Choroid plexus epithelial cell (primary cell): ENCODE results near the gene TMEM263.
A peak's percentile ranks its signal among the peaks of the same experiment; 100 is the strongest.
"Not testable (repeated sequence)": the region's sequence is repeated elsewhere in the genome, so short reads cannot be mapped to it uniquely, and the experiment has no call there.

Experiments
- DNase-seq: peaks from one replicate; pipeline ENCODE4 v3.0.0-alpha.2; 2010; ENCODE audit warnings: low read depth
- H3K4me3 ChIP-seq: 2 replicates; pipeline ENCODE4 v1.5.1; 2011; ENCODE audit warnings: low read depth, mild to moderate bottlenecking, control low read depth, low read length, moderate library complexity
- TF ChIP-seq, protein P1 (sequence below): conservative IDR thresholded peaks from 2 replicates; pipeline ENCODE4 v1.5.1; 2011; ENCODE audit warnings: low read depth, mild to moderate bottlenecking, control low read depth, inconsistent platforms, low read length, moderate library complexity

The TMEM263 gene

DNA sequence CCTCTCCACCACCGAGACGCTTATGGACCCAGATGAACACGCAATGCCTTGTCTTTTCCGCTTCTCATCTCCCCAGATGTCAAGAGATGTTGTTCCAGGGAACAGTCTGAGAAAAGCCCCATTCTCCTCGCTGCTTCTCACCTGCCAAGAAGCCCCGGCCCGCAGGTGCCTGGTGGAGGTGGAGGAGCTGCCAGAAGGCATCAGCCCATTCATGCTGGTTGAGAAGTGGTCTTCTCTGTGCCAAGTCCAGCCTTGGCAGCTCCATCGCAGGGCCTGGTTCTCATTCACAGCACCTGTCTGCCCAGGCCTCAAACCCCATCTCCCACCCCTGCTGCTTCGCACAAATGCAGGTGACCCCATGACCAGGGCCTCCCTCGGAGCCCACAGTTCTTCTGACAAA, 42.3 kb upstream of the TMEM263 start:
- no peak for DNase-seq
- TF ChIP-seq, protein P1, sequence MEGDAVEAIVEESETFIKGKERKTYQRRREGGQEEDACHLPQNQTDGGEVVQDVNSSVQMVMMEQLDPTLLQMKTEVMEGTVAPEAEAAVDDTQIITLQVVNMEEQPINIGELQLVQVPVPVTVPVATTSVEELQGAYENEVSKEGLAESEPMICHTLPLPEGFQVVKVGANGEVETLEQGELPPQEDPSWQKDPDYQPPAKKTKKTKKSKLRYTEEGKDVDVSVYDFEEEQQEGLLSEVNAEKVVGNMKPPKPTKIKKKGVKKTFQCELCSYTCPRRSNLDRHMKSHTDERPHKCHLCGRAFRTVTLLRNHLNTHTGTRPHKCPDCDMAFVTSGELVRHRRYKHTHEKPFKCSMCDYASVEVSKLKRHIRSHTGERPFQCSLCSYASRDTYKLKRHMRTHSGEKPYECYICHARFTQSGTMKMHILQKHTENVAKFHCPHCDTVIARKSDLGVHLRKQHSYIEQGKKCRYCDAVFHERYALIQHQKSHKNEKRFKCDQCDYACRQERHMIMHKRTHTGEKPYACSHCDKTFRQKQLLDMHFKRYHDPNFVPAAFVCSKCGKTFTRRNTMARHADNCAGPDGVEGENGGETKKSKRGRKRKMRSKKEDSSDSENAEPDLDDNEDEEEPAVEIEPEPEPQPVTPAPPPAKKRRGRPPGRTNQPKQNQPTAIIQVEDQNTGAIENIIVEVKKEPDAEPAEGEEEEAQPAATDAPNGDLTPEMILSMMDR = no peak
- H3K4me3 ChIP-seq = no peak overlapping the region

DNA sequence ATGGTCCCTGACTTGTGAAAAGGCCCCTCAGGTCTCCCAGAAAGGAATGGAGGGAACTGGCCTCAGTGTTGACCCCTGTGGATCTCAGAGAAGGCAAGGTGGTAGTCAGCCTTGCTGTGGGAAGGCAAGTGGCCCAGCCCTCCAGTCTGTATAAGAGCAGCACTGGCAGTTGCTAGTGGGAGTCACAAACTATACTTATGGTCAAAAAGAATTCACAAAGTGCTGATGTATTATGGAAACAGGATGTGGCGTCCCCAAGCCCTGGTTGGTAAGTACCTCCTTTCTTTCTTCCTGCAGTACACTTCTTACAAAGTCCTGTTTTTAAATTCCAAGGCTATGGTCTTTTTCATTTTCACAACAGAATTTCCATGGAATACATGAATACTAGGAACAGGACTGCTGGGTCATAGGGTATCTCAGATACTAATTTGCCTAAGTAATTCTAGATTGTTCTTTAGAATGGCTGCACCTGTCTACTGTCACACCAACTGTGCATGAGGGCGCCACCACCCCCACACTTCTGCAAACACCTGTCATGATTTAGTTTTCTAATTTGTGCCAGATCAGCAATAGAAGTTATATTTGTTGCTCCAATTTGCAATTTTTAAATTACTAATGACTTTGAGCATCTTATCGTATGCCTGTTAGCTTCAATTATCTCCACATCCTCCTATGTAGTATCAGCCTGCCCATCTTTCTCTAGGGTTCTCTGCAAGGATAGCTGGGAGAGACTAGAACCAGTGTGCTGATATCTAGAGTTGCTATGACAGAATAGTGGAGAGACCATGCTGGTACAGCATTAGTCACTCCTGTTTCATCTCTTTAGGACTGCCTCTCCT, 40.7 kb upstream of the TMEM263 start:
- no peak for DNase-seq
- TF ChIP-seq, protein P1 = no peak
- no peak overlapping the region for H3K4me3 ChIP-seq

DNA sequence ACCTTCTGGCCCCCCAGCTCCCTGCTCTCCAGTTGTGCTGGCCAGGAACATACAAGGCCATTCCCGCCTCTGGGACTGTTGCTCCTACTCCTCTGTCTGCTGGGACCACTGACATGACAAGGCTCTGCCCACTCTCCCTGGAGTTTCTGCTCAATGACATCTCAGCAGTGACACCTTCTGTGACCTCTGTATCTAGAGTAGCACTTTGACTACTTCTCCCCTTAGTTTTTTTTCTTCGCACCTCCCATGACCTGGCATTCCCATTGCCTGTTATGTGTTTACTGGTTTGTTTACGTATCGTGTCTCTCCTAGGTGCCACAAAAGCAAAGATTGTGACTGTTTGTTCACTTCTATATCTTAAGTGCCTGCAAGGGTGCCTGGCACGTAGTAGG, 40.1 kb upstream of the TMEM263 start:
- DNase-seq = no peak
- TF ChIP-seq, protein P1 = no peak
- H3K4me3 ChIP-seq = no peak overlapping the region

DNA sequence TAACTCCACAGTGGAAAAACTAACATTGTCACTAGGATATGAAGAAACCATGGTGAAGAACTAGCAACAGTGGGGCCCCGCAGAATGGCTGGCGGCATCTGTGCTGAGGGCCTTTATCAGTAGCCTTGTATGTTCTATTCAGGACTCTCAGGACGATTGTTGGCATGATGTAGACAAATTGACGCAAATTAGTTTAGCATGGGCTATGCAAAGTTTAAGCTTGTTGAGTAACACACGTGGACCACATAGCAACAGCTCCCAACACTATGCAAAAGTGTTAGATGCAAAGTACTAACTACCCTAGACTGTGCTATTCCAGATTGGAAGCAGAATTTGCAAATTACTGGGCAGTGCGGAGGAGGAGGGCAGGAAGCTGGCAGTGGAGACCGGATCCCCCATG, 38.2 kb upstream of the TMEM263 start:
- no peak for DNase-seq
- no peak overlapping the region for H3K4me3 ChIP-seq
- TF ChIP-seq, protein P1 = no peak

DNA sequence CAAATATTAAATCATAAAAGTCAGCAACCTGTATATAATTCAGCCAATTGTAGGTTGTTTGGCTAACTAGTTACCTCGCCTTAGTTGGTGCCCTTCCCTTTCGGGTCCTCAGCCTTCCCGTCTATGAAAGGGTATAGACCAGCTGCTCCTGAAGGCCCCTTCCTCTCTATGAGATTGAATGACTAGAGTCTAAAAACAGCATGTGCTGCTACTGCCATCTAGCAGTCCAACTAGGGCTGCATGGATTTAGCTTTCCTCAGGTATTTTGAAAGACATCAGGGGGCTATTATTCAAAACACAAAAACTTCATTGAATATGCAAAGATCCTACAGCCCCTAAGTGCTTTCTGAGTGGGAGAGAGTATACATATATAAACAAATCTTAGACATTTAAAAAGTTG, 37.0 kb upstream of the TMEM263 start:
- no peak overlapping the region for H3K4me3 ChIP-seq

DNA sequence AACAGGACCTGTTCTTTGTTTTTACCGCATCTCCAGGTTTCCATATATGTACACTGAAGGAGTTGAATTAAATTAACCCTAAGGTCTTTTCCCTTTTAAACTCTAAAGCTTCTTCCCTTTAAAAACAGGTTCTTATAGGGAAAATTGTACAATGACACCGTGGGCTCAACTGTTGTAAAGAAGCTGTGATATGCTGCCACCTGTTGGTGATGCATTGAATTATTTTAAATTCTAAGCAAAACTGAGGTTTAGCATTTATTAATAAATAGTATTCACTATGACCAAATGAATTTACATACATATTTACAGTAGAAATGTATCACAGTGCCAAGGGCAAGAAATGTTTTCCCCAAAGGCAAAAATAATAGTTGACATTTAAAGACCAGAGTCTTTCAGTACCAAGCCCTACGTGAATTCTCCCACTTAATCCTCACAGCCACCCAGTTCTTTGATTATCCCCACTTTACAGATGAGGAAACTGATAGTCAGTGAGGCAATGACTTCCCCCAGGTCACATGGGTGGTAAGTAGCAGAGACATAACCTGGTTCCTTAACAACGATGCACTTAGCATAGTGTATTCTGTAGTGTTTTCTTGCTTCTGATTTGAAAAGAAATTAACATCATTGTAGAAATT, 35.7 kb upstream of the TMEM263 start:
- no peak overlapping the region for H3K4me3 ChIP-seq
- DNase-seq = peak; percentile 81
- TF ChIP-seq, protein P1 = peak; percentile 72

More for the DNA sequence above, 37.0 kb upstream of the TMEM263 start:
- TF ChIP-seq, protein P1 = peak; percentile 78
- DNase-seq = peak; percentile 59

DNA sequence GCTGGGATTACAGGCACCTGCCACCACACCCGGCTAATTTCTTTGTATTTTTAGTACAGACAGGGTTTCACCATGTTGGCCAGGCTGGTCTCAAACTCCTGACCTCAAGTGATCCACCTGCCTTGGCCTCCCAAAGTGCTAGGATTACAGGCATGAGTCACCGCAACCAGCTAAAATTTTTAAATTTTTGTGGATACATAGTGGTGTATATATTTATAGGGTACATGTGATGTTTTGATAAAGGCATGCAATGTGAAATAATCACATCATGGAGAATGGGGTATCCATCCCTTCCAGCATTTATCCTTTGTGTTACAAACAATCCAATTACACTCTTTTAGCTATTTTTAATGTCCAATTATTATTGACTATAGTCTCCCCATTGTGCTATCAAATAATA, 33.7 kb upstream of the TMEM263 start:
- not testable (repeated sequence) for DNase-seq, H3K4me3 ChIP-seq

DNA sequence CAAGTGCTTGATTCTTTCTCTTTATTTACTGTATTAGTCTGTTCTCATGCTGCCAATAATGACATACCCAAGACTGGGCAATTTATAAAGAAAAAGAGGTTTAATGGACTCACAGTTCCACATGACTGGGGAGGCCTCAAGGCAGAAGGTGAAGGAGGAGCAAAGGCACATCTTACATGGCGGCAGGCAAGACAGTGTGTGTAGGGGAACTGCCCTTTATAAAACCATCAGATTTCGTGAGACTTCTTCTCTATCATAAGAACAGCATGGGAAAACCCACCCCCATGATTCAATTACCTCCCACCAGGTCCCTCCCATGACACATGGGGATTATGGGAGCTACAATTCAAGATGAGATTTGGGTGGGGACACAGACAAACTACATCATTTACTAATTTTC, 32.1 kb upstream of the TMEM263 start:
- not testable (repeated sequence) for H3K4me3 ChIP-seq, DNase-seq
